ENCODE data around the gene EDN3. TPM values are rescaled to one million over a fixed set of nuclear protein-coding genes. Genes with fewer than 3 reads are reported as not detected.
"Not testable (repeated sequence)": the region's sequence is repeated elsewhere in the genome, so short reads cannot be mapped to it uniquely, and the experiment has no call there.

EDN3 gene
- total and polyA plus RNA-seq, 2 experiments from 2014 or later: 0.13 to 0.17 TPM

- no peak overlapping the region for H3K27ac Mint-ChIP-seq
- Histone ChIP-seq H3K27me3 (ENCODE audit: insufficient read depth) (no peaks in the 10 kb centered on the region), H4K20me1 (replicated peaks; ENCODE audit: insufficient read depth) (no peaks in the 10 kb centered on the region), H3K36me3 (ENCODE audit: insufficient read depth) (no peaks in the 10 kb centered on the region), H3K4me1 (ENCODE audit: insufficient read depth) (no peaks in the 10 kb centered on the region), H3K4me2 (no peak overlapping the region), H3K9me2 (ENCODE audit: insufficient read depth) (no peaks in the 10 kb centered on the region), H3K27ac (ENCODE audit: low read depth) (no peak overlapping the region), H3K79me2 (replicated peaks; ENCODE audit: insufficient read depth) (no peaks in the 10 kb centered on the region), H2AFZ (no peak overlapping the region), H3K4me3 (no peak overlapping the region), H3F3A (replicated peaks; ENCODE audit: low read depth) (no peaks in the 10 kb centered on the region)
- no peaks in the 10 kb centered on the region for H3K36me3 Mint-ChIP-seq (ENCODE audit: low read depth)
- DNase-seq (ENCODE audit: low spot score) (no peak), ATAC-seq (no peak)
- no peaks in the 10 kb centered on the region for H3K27me3 Mint-ChIP-seq (ENCODE audit: insufficient read depth, low read depth, poor library complexity)
- no peaks in the 10 kb centered on the region for H3K9me3 Mint-ChIP-seq
- no peak for TF ChIP-seq JUNB (IDR thresholded peaks at IDR 0.05; ENCODE audit: unreplicated experiment)
- TF ChIP-seq EZH2phosphoT487 (IDR thresholded peaks at IDR 0.05; ENCODE audit: unreplicated experiment): no peak
- no peak for TF ChIP-seq REST (IDR thresholded peaks at IDR 0.05; ENCODE audit: unreplicated experiment)
- TF ChIP-seq ZNF462 (CRISPR knock-in tag; IDR thresholded peaks at IDR 0.05): no peak
- no peak for TF ChIP-seq EZH2 (IDR thresholded peaks at IDR 0.05; ENCODE audit: low read depth, unreplicated experiment)
- TF ChIP-seq STAT1 (IDR thresholded peaks at IDR 0.05; ENCODE audit: unreplicated experiment): no peak
- no peak for TF ChIP-seq CTCF (conservative IDR thresholded peaks at IDR 0.05; ENCODE audit: low read depth in 2 of 2)
- TF ChIP-seq CREB1 (CRISPR knock-in tag; IDR thresholded peaks at IDR 0.05; ENCODE audit: low read depth): no peak
- TF ChIP-seq NANOG (IDR thresholded peaks at IDR 0.05; ENCODE audit: borderline replicate concordance): no peak
- TF ChIP-seq ETS1 (IDR thresholded peaks at IDR 0.05): no peak
- no peak for TF ChIP-seq ZNF331 (CRISPR knock-in tag; IDR thresholded peaks at IDR 0.05; ENCODE audit: low read depth)
- H3K4me3 Mint-ChIP-seq: no peak overlapping the region
- no peaks in the 10 kb centered on the region for H3K4me1 Mint-ChIP-seq
Observed at GRCh38 chr20:59336540-59336939, 36.1 kb downstream of the EDN3 start.

GRCh38 chr20:59338444-59338843 is 38.0 kb downstream of the EDN3 start:
- H3K9me3 Mint-ChIP-seq; H3K27ac Mint-ChIP-seq; H3K27me3 ChIP-seq (ENCODE audit: insufficient read depth); H3K4me3 Mint-ChIP-seq; H3K79me2 ChIP-seq (replicated peaks; ENCODE audit: insufficient read depth); H3K4me1 ChIP-seq (ENCODE audit: insufficient read depth); H3K9me2 ChIP-seq (ENCODE audit: insufficient read depth); H3K27me3 Mint-ChIP-seq (ENCODE audit: insufficient read depth, low read depth, poor library complexity); H2AFZ ChIP-seq; H3K36me3 Mint-ChIP-seq (ENCODE audit: low read depth); DNase-seq (ENCODE audit: low spot score); ATAC-seq; H3K4me2 ChIP-seq; H3K27ac ChIP-seq (ENCODE audit: low read depth); H3F3A ChIP-seq (replicated peaks; ENCODE audit: low read depth); H3K4me1 Mint-ChIP-seq; H3K36me3 ChIP-seq (ENCODE audit: insufficient read depth); H4K20me1 ChIP-seq (replicated peaks; ENCODE audit: insufficient read depth); H3K4me3 ChIP-seq: not testable (repeated sequence)

Data from GM23338 (cell line).